ACC112 (cell line): ENCODE results near the gene ZFR.
A peak's percentile ranks its signal among the peaks of the same experiment; 100 is the strongest.

Source experiments
- H2AFZ ChIP-seq: fragments of 200-600 bp; sonication (generic); one replicate; pipeline ENCODE4 v1.6.0; 2017; ENCODE audit warnings: antibody characterized with exemption, low read length; ENCODE audit not compliant: unreplicated experiment
- H3K27ac ChIP-seq: fragments of 200-600 bp; sonication (generic); 2 replicates; pipeline ENCODE4 v1.5.1; 2014; ENCODE audit warnings: low read depth, mild to moderate bottlenecking, antibody characterized with exemption, low read length, moderate library complexity
- H3K27me3 ChIP-seq: fragments of 200-600 bp; sonication (generic); 2 replicates; pipeline ENCODE4 v1.6.1; 2014; ENCODE audit warnings: mild to moderate bottlenecking, antibody characterized with exemption, low read length, moderate library complexity, mixed read lengths; ENCODE audit not compliant: insufficient read depth
- H3K36me3 ChIP-seq: fragments of 200-600 bp; sonication (generic); 2 replicates; pipeline ENCODE4 v1.6.1; 2016; ENCODE audit warnings: mild to moderate bottlenecking, antibody characterized with exemption, low read length, moderate library complexity, mixed read lengths; ENCODE audit not compliant: insufficient read depth
- H3K4me1 ChIP-seq: fragments of 200-600 bp; sonication (generic); one replicate; pipeline ENCODE4 v1.6.1; 2016; ENCODE audit warnings: low read length, mixed read lengths; ENCODE audit not compliant: insufficient read depth, unreplicated experiment, control insufficient read depth
- H3K4me3 ChIP-seq: fragments of 200-600 bp; sonication (generic); 2 replicates; pipeline ENCODE4 v1.5.1; 2014; ENCODE audit warnings: mild to moderate bottlenecking, low read depth, low read length
- H3K79me2 ChIP-seq: fragments of 200-600 bp; sonication (generic); one replicate; pipeline ENCODE4 v1.6.0; 2016; ENCODE audit warnings: low read length; ENCODE audit not compliant: control insufficient read depth, unreplicated experiment, insufficient read depth

Gene ZFR

DNA sequence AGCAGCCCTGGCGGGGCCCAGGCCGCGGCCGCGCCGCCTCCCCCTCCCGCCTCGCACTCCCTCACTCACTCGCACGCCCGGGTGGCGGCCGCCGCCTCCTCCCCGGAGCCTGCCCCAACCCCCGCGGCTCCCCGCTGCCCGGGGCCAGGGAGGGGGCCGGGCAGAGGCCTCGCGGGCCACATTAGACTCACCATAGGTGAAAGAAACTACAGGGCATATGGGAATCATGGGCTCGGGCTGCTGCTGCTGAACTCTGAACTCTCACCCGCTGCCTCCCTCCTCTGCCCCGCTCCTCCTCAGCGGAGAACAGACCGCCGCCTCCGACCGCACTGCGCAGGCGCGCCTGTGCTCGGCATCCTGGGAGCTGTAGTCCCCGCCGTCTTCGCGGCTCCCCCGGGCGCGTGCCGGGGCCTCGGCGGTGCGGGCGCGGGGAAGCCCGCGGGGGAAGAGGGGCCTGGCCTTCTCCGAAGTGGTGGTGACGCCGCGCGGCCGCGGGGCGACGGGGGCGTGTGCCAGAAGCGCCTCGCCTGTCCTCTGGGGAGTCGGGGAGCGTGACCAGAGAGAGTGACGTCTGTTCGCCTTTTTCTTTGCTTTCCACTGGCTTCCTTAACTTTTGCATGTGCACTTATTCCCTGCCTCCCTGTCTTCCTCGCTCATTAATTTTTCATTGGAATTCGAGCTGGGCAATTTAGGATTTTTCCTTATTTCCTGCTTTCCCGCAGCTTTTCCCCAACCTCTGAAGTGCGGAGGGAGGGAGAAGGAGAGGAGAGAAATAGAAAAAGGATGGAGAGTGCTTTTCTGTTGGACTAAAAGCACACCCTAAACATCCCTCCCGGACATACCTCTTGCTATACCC, at the start of gene ZFR:
TSS of gene ZFR (minus strand) at position 310 of the 856 bp plus-strand sequence. CDS start at position 228, 82 bp downstream.
- H3K4me1 ChIP-seq, result peaks cover 27% of the 10 kb centered on the region
- no peaks in the 10 kb centered on the region for H3K27me3 ChIP-seq
- peak within 1 kb of the TSS; percentile 94 for H2AFZ ChIP-seq
- H3K79me2 ChIP-seq, result peaks cover 48% of the 10 kb centered on the region
- H3K36me3 ChIP-seq, result peaks cover 8% of the 10 kb centered on the region; the same call in 1 of the 2 replicates
- peak within 1 kb of the TSS; percentile 80 for H3K27ac ChIP-seq
- peak within 1 kb of the TSS; percentile 85 for H3K4me3 ChIP-seq

DNA sequence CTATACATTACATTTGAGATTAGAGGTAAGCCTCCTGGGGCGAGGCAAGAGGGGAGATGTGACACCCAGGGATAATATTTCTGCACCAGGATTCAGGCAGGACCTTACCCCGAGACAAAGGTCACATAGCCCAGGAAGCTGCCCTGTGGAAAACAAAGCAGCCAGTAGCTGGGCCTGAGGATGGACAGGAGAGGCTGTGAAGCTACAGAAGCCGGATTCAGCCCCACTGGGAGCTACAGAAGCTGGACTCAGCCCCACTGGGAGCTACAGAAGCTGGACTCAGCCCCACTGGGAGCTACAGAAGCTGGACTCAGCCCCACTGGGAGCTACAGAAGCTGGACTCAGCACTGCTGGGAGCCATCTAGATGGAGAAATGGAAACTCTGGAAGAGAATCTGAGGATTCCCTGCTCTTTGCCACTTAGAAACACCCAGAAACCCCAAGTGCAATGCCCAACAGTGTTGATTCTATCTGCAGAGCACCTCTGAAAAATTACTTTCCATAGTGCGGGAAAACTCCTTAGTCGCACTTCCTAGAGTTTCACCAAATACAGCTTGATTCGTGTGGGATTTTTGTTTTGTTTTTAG, 46.5 kb upstream of the ZFR start:
- H3K4me3 ChIP-seq, result no peak overlapping the region
- H3K79me2 ChIP-seq, result no peaks in the 10 kb centered on the region
- no peak overlapping the region for H3K27ac ChIP-seq
- peaks cover 6% of the 10 kb centered on the region for H3K4me1 ChIP-seq
- no peaks in the 10 kb centered on the region for H3K36me3 ChIP-seq
- no peaks in the 10 kb centered on the region for H3K27me3 ChIP-seq
- no peak overlapping the region for H2AFZ ChIP-seq

GRCh38 chr5:32489791-32490562, 45.4 kb upstream of the ZFR start:
- H3K27ac ChIP-seq, result no peak overlapping the region
- peak overlapping the region; percentile 25 for H2AFZ ChIP-seq

DNA sequence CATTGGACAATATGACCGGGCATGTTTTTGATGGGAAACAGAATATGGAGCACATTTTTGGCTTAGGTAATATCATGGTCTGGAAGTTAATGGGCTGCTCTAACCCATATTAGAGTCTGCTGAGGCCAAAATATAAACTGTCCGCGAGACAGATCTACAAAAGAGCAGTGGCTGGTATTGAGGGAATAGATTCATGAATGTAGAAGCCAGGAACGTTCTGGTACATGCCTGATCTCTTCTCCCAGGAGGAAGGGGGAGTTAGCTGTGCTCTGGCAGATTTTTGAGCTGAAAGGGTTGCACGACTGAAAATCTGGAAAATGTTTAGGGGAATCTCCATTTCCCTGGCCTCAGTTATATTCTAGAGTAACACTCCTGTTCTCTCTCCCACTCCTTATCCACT, 42.9 kb upstream of the ZFR start:
- H3K27ac ChIP-seq, result no peak overlapping the region
- H2AFZ ChIP-seq, result no peak overlapping the region
- H3K36me3 ChIP-seq, result no peaks in the 10 kb centered on the region
- H3K27me3 ChIP-seq, result no peaks in the 10 kb centered on the region
- no peaks in the 10 kb centered on the region for H3K79me2 ChIP-seq
- H3K4me3 ChIP-seq, result no peak overlapping the region
- H3K4me1 ChIP-seq, result peaks cover 6% of the 10 kb centered on the region

More at GRCh38 chr5:32489791-32490562, 45.4 kb upstream of the ZFR start:
- Histone ChIP-seq H3K79me2 (no peaks in the 10 kb centered on the region), H3K27me3 (no peaks in the 10 kb centered on the region), H3K4me3 (no peak overlapping the region), H3K4me1 (peaks cover 6% of the 10 kb centered on the region), H3K36me3 (no peaks in the 10 kb centered on the region)

GRCh38 chr5:32487008-32487407, 42.5 kb upstream of the ZFR start:
- Histone ChIP-seq H2AFZ (no peak overlapping the region), H3K4me3 (no peak overlapping the region), H3K36me3 (no peaks in the 10 kb centered on the region), H3K79me2 (no peaks in the 10 kb centered on the region), H3K4me1 (peaks cover 6% of the 10 kb centered on the region), H3K27me3 (no peaks in the 10 kb centered on the region), H3K27ac (no peak overlapping the region)

- Histone ChIP-seq H3K36me3 (no peaks in the 10 kb centered on the region), H3K27me3 (no peaks in the 10 kb centered on the region)
These were observed 37.7 kb upstream of the ZFR start for GRCh38 chr5:32482193-32482592.

GRCh38 chr5:32479096-32479495, 34.6 kb upstream of the ZFR start:
- H3K79me2 ChIP-seq, result no peaks in the 10 kb centered on the region
- no peaks in the 10 kb centered on the region for H3K27me3 ChIP-seq
- H3K36me3 ChIP-seq, result no peaks in the 10 kb centered on the region
- H2AFZ ChIP-seq, result no peak overlapping the region
- H3K4me3 ChIP-seq, result no peak overlapping the region
- no peak overlapping the region for H3K27ac ChIP-seq
- no peaks in the 10 kb centered on the region for H3K4me1 ChIP-seq

More at GRCh38 chr5:32482193-32482592, 37.7 kb upstream of the ZFR start:
- Histone ChIP-seq H3K4me1 (no peaks in the 10 kb centered on the region), H3K79me2 (no peaks in the 10 kb centered on the region), H2AFZ (no peak overlapping the region), H3K4me3 (no peak overlapping the region), H3K27ac (no peak overlapping the region)

- Histone ChIP-seq H3K27ac (no peak overlapping the region), H2AFZ (no peak overlapping the region), H3K27me3 (no peaks in the 10 kb centered on the region), H3K4me1 (no peaks in the 10 kb centered on the region), H3K4me3 (no peak overlapping the region), H3K36me3 (no peaks in the 10 kb centered on the region), H3K79me2 (no peaks in the 10 kb centered on the region)
These were observed 32.4 kb upstream of the ZFR start for GRCh38 chr5:32476891-32477290.

DNA sequence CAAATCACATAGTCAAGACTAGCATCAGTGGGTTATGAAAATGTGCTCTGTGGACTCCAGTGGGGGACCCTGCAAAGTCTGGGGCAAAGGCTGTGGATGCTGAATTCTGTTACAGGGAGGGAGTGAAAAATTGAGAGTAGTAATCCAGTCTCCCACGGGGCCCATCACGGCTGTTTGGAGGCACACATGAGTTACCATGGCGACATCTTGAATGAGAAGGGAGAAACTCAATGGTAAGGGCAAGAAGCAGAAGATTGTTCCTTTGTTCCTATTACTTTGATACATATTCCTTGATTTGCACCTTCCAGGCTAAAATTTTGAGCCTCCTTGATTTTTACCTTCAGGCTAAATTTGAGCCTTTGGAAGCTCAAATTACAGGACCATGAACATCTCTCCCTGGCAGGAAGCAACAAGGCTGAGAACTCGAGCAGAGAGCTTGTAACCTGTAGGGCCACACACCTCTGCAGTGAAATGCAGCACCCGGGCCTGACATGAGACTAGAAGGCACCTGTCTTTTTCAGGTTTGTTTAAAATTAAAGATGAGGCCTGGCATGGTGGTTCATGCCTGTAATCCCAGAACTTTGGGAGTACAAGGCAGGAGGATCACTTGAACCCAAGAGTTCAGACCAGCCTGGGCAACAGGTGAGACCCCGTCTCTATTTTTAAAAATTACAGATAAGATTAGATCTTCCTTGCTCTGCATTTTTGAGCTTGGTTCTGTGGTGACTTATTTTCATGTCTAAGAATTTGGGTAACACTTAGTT, 31.0 kb upstream of the ZFR start:
- H2AFZ ChIP-seq, result no peak overlapping the region
- no peaks in the 10 kb centered on the region for H3K27me3 ChIP-seq
- no peaks in the 10 kb centered on the region for H3K36me3 ChIP-seq
- no peaks in the 10 kb centered on the region for H3K79me2 ChIP-seq
- no peaks in the 10 kb centered on the region for H3K4me1 ChIP-seq
- H3K4me3 ChIP-seq, result no peak overlapping the region
- no peak overlapping the region for H3K27ac ChIP-seq

DNA sequence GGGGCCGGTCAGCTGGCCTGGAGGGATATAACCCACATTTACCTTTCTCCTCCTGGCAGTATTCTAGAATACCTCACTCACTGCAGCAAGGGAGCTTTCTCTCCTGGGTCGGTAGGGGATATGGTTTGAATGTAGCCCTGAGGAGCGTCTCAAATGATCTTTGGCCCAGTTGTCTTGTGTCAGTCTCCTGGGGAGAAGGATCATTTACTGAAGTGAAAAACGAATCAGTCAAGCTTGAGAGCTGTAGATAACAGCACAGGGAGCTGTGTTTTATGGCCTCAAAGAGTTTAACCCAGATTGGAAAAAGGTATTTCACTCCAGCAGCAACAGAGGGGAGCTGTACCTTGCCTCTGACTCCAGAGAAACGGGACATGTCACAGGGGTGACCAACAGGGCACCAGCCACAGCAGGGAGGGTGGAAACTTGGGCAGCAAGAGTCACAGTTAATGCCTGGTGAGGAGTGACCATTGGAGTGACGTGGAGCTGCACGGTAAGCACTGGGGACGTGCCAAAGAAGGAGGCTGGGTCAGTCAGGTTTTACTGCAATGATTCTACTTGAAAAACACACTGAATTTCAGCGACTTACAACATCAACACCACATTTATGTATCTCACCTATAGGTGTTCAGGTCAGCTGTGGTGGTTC, 29.8 kb upstream of the ZFR start:
- Histone ChIP-seq H3K4me3 (no peak overlapping the region), H2AFZ (no peak overlapping the region), H3K4me1 (no peaks in the 10 kb centered on the region), H3K36me3 (no peaks in the 10 kb centered on the region), H3K27ac (no peak overlapping the region), H3K79me2 (no peaks in the 10 kb centered on the region), H3K27me3 (no peaks in the 10 kb centered on the region)
